Neural cell (in vitro differentiated cells): ENCODE results near the gene C11orf21.
"Not testable (repeated sequence)": the region's sequence is repeated elsewhere in the genome, so short reads cannot be mapped to it uniquely, and the experiment has no call there.

Experiments used
- CTCF ChIP-seq: fragments of 450-650 bp; IDR thresholded peaks from 2 replicates; pipeline ENCODE4 v1.5.1; 2014; ENCODE audit warnings: antibody characterized with exemption, mild to moderate bottlenecking, moderate library complexity; ENCODE audit not compliant: poor library complexity, severe bottlenecking
- EP300 ChIP-seq: fragments of 450-650 bp; conservative IDR thresholded peaks from 2 replicates; pipeline ENCODE4 v1.6.1; 2014; ENCODE audit warnings: antibody characterized with exemption, mild to moderate bottlenecking, moderate library complexity; ENCODE audit not compliant: poor library complexity, severe bottlenecking
- EZH2 ChIP-seq: fragments of 200-600, 300-800 bp; shearing (Covaris generic), sonication (generic); IDR thresholded peaks from 2 replicates; pipeline ENCODE4 v1.6.1; 2014; ENCODE audit warnings: antibody characterized with exemption, low read length, borderline replicate concordance, mild to moderate bottlenecking; ENCODE audit not compliant: insufficient read depth, poor library complexity, severe bottlenecking
- POLR2AphosphoS5 ChIP-seq: IDR thresholded peaks from 2 replicates; pipeline ENCODE4 v1.6.1; 2012
- RAD21 ChIP-seq: fragments of 450-650 bp; conservative IDR thresholded peaks from 2 replicates; pipeline ENCODE4 v1.6.1; 2014; ENCODE audit warnings: antibody characterized with exemption, mild to moderate bottlenecking, moderate library complexity
- REST ChIP-seq: IDR thresholded peaks from 2 replicates; pipeline ENCODE4 v1.6.1; 2012; ENCODE audit warnings: borderline replicate concordance
- TAF1 ChIP-seq: IDR thresholded peaks from 2 replicates; pipeline ENCODE4 v1.6.1; 2012; ENCODE audit warnings: low read depth

GRCh38 chr11:2286350-2286749 is 15.4 kb downstream of the C11orf21 start:
- TF ChIP-seq CTCF, RAD21, EZH2, EP300, REST, POLR2AphosphoS5, TAF1: not testable (repeated sequence)
